SK-N-SH treated with all-trans-retinoic acid at 6 μM for 48 hours (cell line): ENCODE results near the gene SLC25A14.

Experiments used
- ATAC-seq: fragments of 200-7000 bp; cut with Tn5 transposase; 3 replicates; pipeline ENCODE4 v1.9.1; 2020; ENCODE audit warnings: mild to moderate bottlenecking, moderate library complexity
- ARNTL ChIP-seq: fragments of 450-650 bp; formaldehyde crosslinking; IDR thresholded peaks from 2 replicates; pipeline ENCODE4 v1.5.0; 2020; ENCODE audit warnings: low read depth, mild to moderate bottlenecking, moderate library complexity, borderline replicate concordance
- CREB5 ChIP-seq: fragments of 250-450 bp; sonication (Bioruptor Pico); IDR thresholded peaks from 2 replicates; pipeline ENCODE4 v1.5.1; 2020; ENCODE audit warnings: low read depth, mild to moderate bottlenecking, moderate library complexity
- CSDC2 ChIP-seq: fragments of 250-450 bp; sonication (Bioruptor Pico); IDR thresholded peaks from 2 replicates; pipeline ENCODE4 v1.5.0; 2020; ENCODE audit warnings: mild to moderate bottlenecking, moderate library complexity
- ESRRG ChIP-seq: fragments of 250-450 bp; sonication (Bioruptor Pico); IDR thresholded peaks from 2 replicates; pipeline ENCODE4 v1.6.1; 2021; ENCODE audit warnings: mild to moderate bottlenecking
- GLIS3 ChIP-seq: fragments of 250-450 bp; sonication (Bioruptor Pico); IDR thresholded peaks from 2 replicates; pipeline ENCODE4 v1.5.0; 2020; ENCODE audit warnings: mild to moderate bottlenecking, moderate library complexity
- ISL1 ChIP-seq: fragments of 250-450 bp; sonication (Bioruptor Pico); IDR thresholded peaks from 2 replicates; pipeline ENCODE4 v2.1.2; 2022; ENCODE audit warnings: mild to moderate bottlenecking, moderate library complexity
- OSR1 ChIP-seq: fragments of 250-450 bp; sonication (Bioruptor Pico); IDR thresholded peaks from 2 replicates; pipeline ENCODE4 v1.8.0; 2022; ENCODE audit warnings: moderate library complexity, mild to moderate bottlenecking, inconsistent platforms
- PATZ1 ChIP-seq: fragments of 250-450 bp; sonication (Bioruptor Pico); IDR thresholded peaks from 2 replicates; pipeline ENCODE4 v1.8.0; 2020; ENCODE audit warnings: mild to moderate bottlenecking, moderate library complexity, borderline replicate concordance
- POU6F1 ChIP-seq: fragments of 250-450 bp; sonication (Bioruptor Pico); IDR thresholded peaks from 2 replicates; pipeline ENCODE4 v1.8.0; 2021; ENCODE audit warnings: low read depth, mild to moderate bottlenecking, moderate library complexity, borderline replicate concordance
- PPARA ChIP-seq: fragments of 250-450 bp; sonication (Bioruptor Pico); IDR thresholded peaks from 2 replicates; pipeline ENCODE4 v1.5.0; 2020; ENCODE audit warnings: mild to moderate bottlenecking, borderline replicate concordance
- RARB ChIP-seq: fragments of 250-450 bp; sonication (Bioruptor Pico); IDR thresholded peaks from 2 replicates; pipeline ENCODE4 v1.8.0; 2021; ENCODE audit warnings: mild to moderate bottlenecking, moderate library complexity
- SNAI2 ChIP-seq: fragments of 250-450 bp; sonication (Bioruptor Pico); IDR thresholded peaks from 2 replicates; pipeline ENCODE4 v1.5.0; 2020; ENCODE audit warnings: mild to moderate bottlenecking, moderate library complexity
- TCF4 ChIP-seq: fragments of 250-450 bp; sonication (Bioruptor Pico); IDR thresholded peaks from 2 replicates; pipeline ENCODE4 v1.8.0; 2021; ENCODE audit warnings: mild to moderate bottlenecking, moderate library complexity, borderline replicate concordance
- TOX ChIP-seq: fragments of 250-450 bp; sonication (Bioruptor Pico); IDR thresholded peaks from 2 replicates; pipeline ENCODE4 v1.8.0; 2021; ENCODE audit warnings: mild to moderate bottlenecking, moderate library complexity, borderline replicate concordance
- TSHZ2 ChIP-seq: fragments of 250-450 bp; sonication (Bioruptor Pico); IDR thresholded peaks from 2 replicates; pipeline ENCODE4 v1.5.0; 2020; ENCODE audit warnings: mild to moderate bottlenecking, moderate library complexity
- ZC3H10 ChIP-seq: fragments of 250-450 bp; sonication (Bioruptor Pico); IDR thresholded peaks from 2 replicates; pipeline ENCODE4 v1.5.1; 2021; ENCODE audit warnings: mild to moderate bottlenecking, moderate library complexity
- ZFP3 ChIP-seq: fragments of 250-450 bp; sonication (Bioruptor Pico); IDR thresholded peaks from 2 replicates; pipeline ENCODE4 v1.5.0; 2020; ENCODE audit warnings: mild to moderate bottlenecking, moderate library complexity
- ZFP30 ChIP-seq: fragments of 450-650 bp; formaldehyde crosslinking; IDR thresholded peaks from 2 replicates; pipeline ENCODE4 v1.5.0; 2022; ENCODE audit warnings: mild to moderate bottlenecking, moderate library complexity
- ZNF565 ChIP-seq: fragments of 450-650 bp; formaldehyde crosslinking; conservative IDR thresholded peaks from 2 replicates; pipeline ENCODE4 v1.5.0; 2020; ENCODE audit warnings: low read depth, mild to moderate bottlenecking, moderate library complexity
- ZNF70 ChIP-seq: fragments of 450-650 bp; formaldehyde crosslinking; IDR thresholded peaks from 2 replicates; pipeline ENCODE4 v1.5.0; 2020; ENCODE audit warnings: mild to moderate bottlenecking, moderate library complexity
- ZNF8 ChIP-seq: fragments of 450-650 bp; formaldehyde crosslinking; IDR thresholded peaks from 2 replicates; pipeline ENCODE4 v1.5.0; 2020; ENCODE audit warnings: mild to moderate bottlenecking, moderate library complexity

The SLC25A14 gene

GRCh38 chrX:130393451-130394074, 53.8 kb downstream of the SLC25A14 start:
- ATAC-seq, result peak; percentile 99

GRCh38 chrX:130395341-130395740, 55.6 kb downstream of the SLC25A14 start:
- no peak for ATAC-seq
- TF ChIP-seq GLIS3 (CRISPR knock-in tag) (no peak), PPARA (no peak), ZFP3 (CRISPR knock-in tag) (no peak), OSR1 (no peak)

More at GRCh38 chrX:130393451-130394074, 53.8 kb downstream of the SLC25A14 start:
- no peak for TF ChIP-seq RARB (CRISPR knock-in tag)
- TF ChIP-seq ZNF70 (CRISPR knock-in tag), result no peak
- TF ChIP-seq POU6F1 (CRISPR knock-in tag), result no peak
- TF ChIP-seq PATZ1, result no peak
- TF ChIP-seq ARNTL, result no peak
- no peak for TF ChIP-seq CREB5 (CRISPR knock-in tag)
- TF ChIP-seq TCF4 (CRISPR knock-in tag), result no peak
- TF ChIP-seq ESRRG, result no peak

- ATAC-seq, result peak; percentile 99
- no peak for TF ChIP-seq POU6F1 (CRISPR knock-in tag)
- TF ChIP-seq CSDC2 (CRISPR knock-in tag), result no peak
- TF ChIP-seq ZNF8 (CRISPR knock-in tag), result peak; percentile 89
- TF ChIP-seq, all 23 proteins: peak for 1
Measured at GRCh38 chrX:130401415-130402207, 61.9 kb downstream of the SLC25A14 start, which contains the start of gene RBMX2. RBMX2 (plus strand) TSS chrX:130401987; CDS start chrX:130402033, 46 bp downstream.

GRCh38 chrX:130402208-130402684, 62.5 kb downstream of the SLC25A14 start:
- no peak for TF ChIP-seq TSHZ2 (CRISPR knock-in tag)
- TF ChIP-seq TOX (CRISPR knock-in tag), result no peak
- no peak for TF ChIP-seq ZNF565
- TF ChIP-seq RARB (CRISPR knock-in tag), result no peak
- TF ChIP-seq ZFP30, result no peak
- no peak for TF ChIP-seq SNAI2 (CRISPR knock-in tag)
- TF ChIP-seq PPARA, result no peak
- no peak for TF ChIP-seq ZC3H10 (CRISPR knock-in tag)
- no peak for TF ChIP-seq ISL1 (CRISPR knock-in tag)
- no peak for TF ChIP-seq ZNF8 (CRISPR knock-in tag)
- TF ChIP-seq PATZ1, result no peak
- no peak for TF ChIP-seq ESRRG
- no peak for TF ChIP-seq ZFP3 (CRISPR knock-in tag)
- no peak for TF ChIP-seq ZNF70 (CRISPR knock-in tag)
- ATAC-seq, result peak; percentile 66
